H1 (cell line): ENCODE results near the gene SLC25A48. TPM values are rescaled to one million over a fixed set of nuclear protein-coding genes. Genes with fewer than 3 reads are reported as not detected.

Experiments
- CTCF ChIA-PET: fragments of 300-600 bp; sonication (Branson Sonifier 250); formaldehyde crosslinking; loops from one replicate; lab custom pipeline; 2021; ENCODE audit not compliant: partially characterized antibody; lab: Charles Lee
- POLR2A ChIA-PET: fragments of 300-600 bp; sonication (Branson Sonifier 250); formaldehyde crosslinking; loops from one replicate; lab custom pipeline; 2021; ENCODE audit warnings: inconsistent platforms; ENCODE audit not compliant: partially characterized antibody; lab: Charles Lee
- DNase-seq, 2 experiments: peaks; one replicate each; pipeline versions ENCODE4 v3.0.0 to v3.0.0-alpha.2; 2010 to 2022; ENCODE audit warnings: low spot score in 2 of 2, low read depth in 1 of 2, mixed read lengths in 1 of 2
- FAIRE-seq: peaks from 2 replicates; lab custom pipeline; 2011; peaks lifted over from hg19 to GRCh38; lab: Jason Lieb, UNC
- H2AFZ ChIP-seq: 2 replicates; pipeline ENCODE4 v1.8.1; 2012; ENCODE audit warnings: low read length, inconsistent platforms
- H2AK5ac ChIP-seq: 2 replicates; pipeline ENCODE4 v1.6.1; 2013; ENCODE audit warnings: low read depth, low read length
- H2BK120ac ChIP-seq: replicated peaks from 2 replicates; pipeline ENCODE3; 2013; ENCODE audit warnings: low read depth, low read length, inconsistent platforms
- H2BK12ac ChIP-seq: 2 replicates; pipeline ENCODE4 v1.6.1; 2013; ENCODE audit warnings: low read depth, low read length
- H2BK15ac ChIP-seq: 2 replicates; pipeline ENCODE4 v1.6.1; 2013; ENCODE audit warnings: low read length
- H2BK20ac ChIP-seq: 2 replicates; pipeline ENCODE4 v1.6.1; 2013; ENCODE audit warnings: low read length
- H2BK5ac ChIP-seq: 2 replicates; pipeline ENCODE4 v1.6.1; 2013; ENCODE audit warnings: low read depth, low read length
- H3K14ac ChIP-seq: 2 replicates; pipeline ENCODE4 v1.6.1; 2013; ENCODE audit warnings: inconsistent platforms; ENCODE audit not compliant: insufficient read length
- H3K18ac ChIP-seq: 2 replicates; pipeline ENCODE4 v1.6.1; 2013; ENCODE audit warnings: low read length; ENCODE audit errors: extremely low read depth
- H3K23ac ChIP-seq: 2 replicates; pipeline ENCODE4 v1.6.1; 2013; ENCODE audit warnings: inconsistent platforms; ENCODE audit not compliant: insufficient read length
- H3K23me2 ChIP-seq: 2 replicates; pipeline ENCODE4 v1.6.1; 2013; ENCODE audit warnings: low read depth, low read length
- H3K27ac ChIP-seq: 2 replicates; pipeline ENCODE4 v1.6.1; 2011; ENCODE audit warnings: low read depth, low read length, inconsistent platforms
- H3K27me3 ChIP-seq, 4 experiments: replicated peaks in 1 of 4; 1 replicate in 1 of 4; 2 replicates in 3 of 4; pipeline versions ENCODE4 v1.6.1 to v1.8.1; 2011 to 2013; ENCODE audit warnings: low read length in 3 of 4, mild to moderate bottlenecking in 3 of 4, inconsistent platforms in 2 of 4, mixed read lengths in 2 of 4, moderate library complexity in 1 of 4; ENCODE audit not compliant: control insufficient read depth in 3 of 4, insufficient read depth in 3 of 4; ENCODE audit errors: extremely low read depth in 1 of 4
- H3K36me3 ChIP-seq, 4 experiments: 2 replicates each; pipeline versions ENCODE4 v1.6.1 to v1.8.1; 2011 to 2013; ENCODE audit warnings: mild to moderate bottlenecking in 4 of 4, low read length in 3 of 4, moderate library complexity in 2 of 4, control low read depth in 1 of 4, inconsistent platforms in 1 of 4; ENCODE audit not compliant: insufficient read depth in 4 of 4, control insufficient read depth in 2 of 4
- H3K4ac ChIP-seq: replicated peaks from 2 replicates; pipeline ENCODE3; 2013; ENCODE audit warnings: low read length, low read depth, mixed read lengths, inconsistent platforms; ENCODE audit not compliant: insufficient read length
- H3K4me1 ChIP-seq, 4 experiments: replicated peaks in 1 of 4; 1 replicate in 1 of 4; 2 replicates in 3 of 4; pipeline versions ENCODE4 v1.6.1 to v1.8.1; 2011 to 2013; ENCODE audit warnings: low read length in 3 of 4, inconsistent platforms in 2 of 4, mixed read lengths in 1 of 4; ENCODE audit not compliant: insufficient read depth in 4 of 4, control insufficient read depth in 3 of 4
- H3K4me2 ChIP-seq, 2 experiments: 2 replicates each; pipeline versions ENCODE4 v1.6.1 to v1.8.1; 2011 to 2013; ENCODE audit warnings: low read depth in 2 of 2, low read length in 2 of 2, control low read depth in 1 of 2, inconsistent platforms in 1 of 2, mild to moderate bottlenecking in 1 of 2; ENCODE audit not compliant: insufficient read depth in 1 of 2
- H3K4me3 ChIP-seq, 4 experiments: fragments of 200-600, 300-600 bp in 1 of 4; sonication (generic), shearing (Covaris generic), sonication (Bioruptor Twin) in 1 of 4; 2 replicates each; pipeline versions ENCODE4 v1.5.1 to v1.8.1; 2011 to 2016; ENCODE audit warnings: low read length in 4 of 4, low read depth in 3 of 4, control low read depth in 2 of 4, inconsistent platforms in 2 of 4, mild to moderate bottlenecking in 2 of 4, mixed read lengths in 1 of 4, moderate library complexity in 1 of 4; ENCODE audit not compliant: insufficient read depth in 2 of 4; ENCODE audit errors: extremely low read depth in 1 of 4
- H3K56ac ChIP-seq: replicated peaks from 2 replicates; pipeline ENCODE3; 2013; ENCODE audit warnings: low read depth, mild to moderate bottlenecking, mixed read lengths, low read length, inconsistent platforms; ENCODE audit not compliant: insufficient read length
- H3K79me1 ChIP-seq: 2 replicates; pipeline ENCODE4 v1.6.1; 2013; ENCODE audit warnings: low read depth, low read length, control low read depth
- H3K79me2 ChIP-seq, 2 experiments: 2 replicates each; pipeline versions ENCODE4 v1.6.1 to v1.8.1; 2012 to 2013; ENCODE audit warnings: low read length in 2 of 2, mild to moderate bottlenecking in 2 of 2, inconsistent platforms in 1 of 2; ENCODE audit not compliant: insufficient read depth in 2 of 2, control insufficient read depth in 1 of 2
- H3K9ac ChIP-seq, 4 experiments: replicated peaks in 1 of 4; 1 replicate in 1 of 4; 2 replicates in 3 of 4; pipeline versions ENCODE4 v1.6.1 to v1.8.1; 2011 to 2013; ENCODE audit warnings: low read depth in 3 of 4, low read length in 3 of 4, control low read depth in 2 of 4, mild to moderate bottlenecking in 2 of 4, moderate library complexity in 2 of 4, inconsistent platforms in 1 of 4; ENCODE audit errors: extremely low read depth in 1 of 4
- H3K9me3 ChIP-seq, 2 experiments: 2 replicates each; pipeline versions ENCODE4 v1.6.1 to v1.8.1; 2012 to 2013; ENCODE audit warnings: mild to moderate bottlenecking in 2 of 2, moderate library complexity in 2 of 2, control low read depth in 1 of 2, inconsistent platforms in 1 of 2, low read depth in 1 of 2, low read length in 1 of 2, mixed read lengths in 1 of 2; ENCODE audit not compliant: insufficient read depth in 2 of 2
- H4K20me1 ChIP-seq, 2 experiments: replicated peaks in 1 of 2; 2 replicates each; pipeline versions ENCODE3 to v1.8.1; 2011 to 2013; ENCODE audit warnings: inconsistent platforms in 2 of 2, low read length in 2 of 2, mild to moderate bottlenecking in 1 of 2; ENCODE audit not compliant: insufficient read depth in 2 of 2, control insufficient read depth in 1 of 2
- H4K5ac ChIP-seq: 2 replicates; pipeline ENCODE4 v1.6.1; 2013; ENCODE audit warnings: low read length, low read depth, mixed read lengths, inconsistent platforms; ENCODE audit not compliant: insufficient read length
- H4K8ac ChIP-seq: 2 replicates; pipeline ENCODE4 v1.8.0; 2013; ENCODE audit warnings: mild to moderate bottlenecking, moderate library complexity, low read length, inconsistent platforms; ENCODE audit not compliant: insufficient read depth; ENCODE audit errors: extremely low read depth
- H4K91ac ChIP-seq: replicated peaks from 2 replicates; pipeline ENCODE3; 2013; ENCODE audit warnings: low read length, mixed read lengths, inconsistent platforms; ENCODE audit not compliant: insufficient read length
- CBX5 ChIP-seq: fragments of 300-800, 300-1000 bp; sonication (generic); IDR thresholded peaks from 2 replicates; pipeline ENCODE4 v1.7.1; 2016; ENCODE audit warnings: antibody characterized with exemption, low read length, low read depth
- WGBS, 2 experiments: shearing (Covaris generic) in 1 of 2; methylation state at CpG; one replicate each; pipeline versions ENCODE4 v1.1.6 to v1.1.7; 2013 to 2015; ENCODE audit warnings: low lambda C conversion rate in 2 of 2, mixed read lengths in 2 of 2, inconsistent platforms in 1 of 2, low coverage in 1 of 2, missing lambda C conversion rate in 1 of 2; ENCODE audit not compliant: insufficient replicate concordance in 2 of 2, insufficient coverage in 1 of 2, insufficient read length in 1 of 2; ENCODE audit errors: extremely low coverage in 1 of 2, missing lambda C conversion rate in 1 of 2; 5-methylcytosine and 5-hydroxymethylcytosine counted together
- polyA plus RNA-seq, 7 experiments: library from polyadenylated mRNA; depleted of rRNA in 3 of 7; stranded (reverse) in 5 of 7; unstranded in 2 of 7; fragments of >200 nt in 5 of 7; fragments of 200-250 nt in 2 of 7; gene quantifications; 1 replicate in 5 of 7; 2 replicates in 1 of 7; 4 replicates in 1 of 7; pipeline versions ENCODE4 v1.2.1 to v1.2.3, GENCODE V29; 2011 to 2013; ENCODE audit warnings: missing spikeins in 2 of 7, mixed read lengths in 2 of 7
- total RNA-seq: library from RNA; stranded (reverse); fragmentation: NEBNext Ultra II Directional; extraction: Animal tissue kit (Norgen Biotek cat#: 25700); gene quantifications from 2 replicates; pipeline ENCODE4 v1.2.1, GENCODE V29; 2021

SLC25A48 gene
- total and polyA plus RNA-seq, 2 of the 8 experiments (the other 6 are each of a cell fraction or from before 2014, with no cell fraction given) = 1.3 to 1.8 TPM

DNA sequence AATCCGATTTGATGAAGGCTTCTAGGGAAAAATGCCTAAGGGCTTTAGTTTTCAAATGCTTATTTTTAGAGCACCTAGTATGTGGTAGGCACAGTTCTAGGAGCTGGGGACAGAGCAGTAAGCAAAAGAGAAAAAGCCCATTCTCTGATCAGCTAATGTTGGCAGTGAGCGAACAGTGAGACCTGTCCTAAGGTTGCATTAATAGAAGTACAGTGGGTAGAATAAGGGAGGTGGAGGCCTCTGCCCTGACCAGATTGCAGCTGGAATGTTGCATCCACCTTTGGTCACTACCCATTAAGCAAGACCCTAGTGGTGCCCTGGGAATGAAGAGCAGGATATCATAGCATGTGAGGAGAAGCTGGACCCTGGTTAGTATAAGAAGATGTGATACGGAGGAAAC is 41.1 kb downstream of the SLC25A48 start:
- CTCF ChIA-PET = interaction anchor here (1.4 to 3.6 kb wide), 6 partner anchors 10 to 322 kb away, joined by 3 to 18 read pairs (median 15); no protein-coding TSS in a partner anchor

More for the DNA sequence above, 41.1 kb downstream of the SLC25A48 start:
- no peak overlapping the region for H3K4me3 ChIP-seq
- H3K79me1 ChIP-seq = no peaks in the 10 kb centered on the region
- POLR2A ChIA-PET = interaction anchor here (1.1 kb wide), 1 partner anchor 9 kb away, joined by 3 read pairs; no protein-coding TSS in a partner anchor
- no peak overlapping the region for H3K27ac ChIP-seq
- H4K8ac ChIP-seq = no peak overlapping the region
- H3K27me3 ChIP-seq = no peaks in the 10 kb centered on the region; a peak in 1 of 7 replicates
- H2BK20ac ChIP-seq = no peak overlapping the region
- no peak overlapping the region for H2AK5ac ChIP-seq
- no peak overlapping the region for H2BK120ac ChIP-seq
- WGBS, 2 experiments = 80% methylated on average over 3 of the region's 3 CpGs; no CpG with 5 or more reads in 1 of the 2 experiments
- no peak overlapping the region for H3K18ac ChIP-seq
- H3K56ac ChIP-seq = no peak overlapping the region
- no peaks in the 10 kb centered on the region for H3K79me2 ChIP-seq
- no peaks in the 10 kb centered on the region for H3K36me3 ChIP-seq
- H3K14ac ChIP-seq = no peak overlapping the region
- H2BK15ac ChIP-seq = no peak overlapping the region
- no peak for DNase-seq
- H4K5ac ChIP-seq = no peak overlapping the region
- peaks cover 0 to 3% (median under 1%) of the 10 kb centered on the region in 4 experiments; a peak in 5 of 7 replicates for H3K4me1 ChIP-seq
- no peak overlapping the region for H3K9ac ChIP-seq
- no peaks in the 10 kb centered on the region for H3K9me3 ChIP-seq
- H2BK12ac ChIP-seq = no peak overlapping the region
- no peak for FAIRE-seq
- H4K91ac ChIP-seq = no peak overlapping the region
- H3K4ac ChIP-seq = no peak overlapping the region
- no peak overlapping the region for H2AFZ ChIP-seq
- H3K4me2 ChIP-seq = no peak overlapping the region
- no peak overlapping the region for H2BK5ac ChIP-seq
- no peaks in the 10 kb centered on the region for H4K20me1 ChIP-seq
- no peak overlapping the region for H3K23ac ChIP-seq
- no peak for TF ChIP-seq CBX5
- no peaks in the 10 kb centered on the region for H3K23me2 ChIP-seq
